Measurements from ENCODE around the gene ELOVL6. TPM values are rescaled to one million over a fixed set of nuclear protein-coding genes. Genes with fewer than 3 reads are reported as not detected.

Gene ELOVL6
- total RNA-seq, 1 experiment from 2014 or later, result 2.2 TPM

- BruUV-seq (replicated peaks), result no TSS peak
- no peaks in the 10 kb centered on the region for H3K27me3 ChIP-seq (ENCODE audit: low read length)
- TF ChIP-seq EZH2phosphoT487 (IDR thresholded peaks at IDR 0.05; ENCODE audit: borderline replicate concordance, low read length) (no peak), EZH2 (IDR thresholded peaks at IDR 0.05; ENCODE audit: low read length, unreplicated experiment) (no peak), CTCF (conservative IDR thresholded peaks at IDR 0.05; ENCODE audit: low read depth, low read length) (no peak)
- no peaks in the 10 kb centered on the region for H3K9me3 ChIP-seq (ENCODE audit: low read length)
- no peaks in the 10 kb centered on the region for H3K79me2 ChIP-seq (ENCODE audit: low read length)
- POLR2A ChIA-PET (ENCODE audit: unreplicated experiment), result no interaction called here
- H3K9me2 ChIP-seq (replicated peaks; ENCODE audit: low read length), result no peaks in the 10 kb centered on the region
- CTCF ChIA-PET, result interaction anchor here (0.6 kb wide), 1 partner anchor 21 kb away, joined by 5 read pairs; no protein-coding TSS in a partner anchor
- ATAC-seq, result no peak
- no peak overlapping the region for H3K4me2 ChIP-seq (ENCODE audit: low read length)
- DNase-seq, result no peak
- H3K36me3 ChIP-seq (ENCODE audit: low read depth, low read length), result no peaks in the 10 kb centered on the region
- no peak overlapping the region for H3K4me3 ChIP-seq (ENCODE audit: low read length)
- no peak overlapping the region for H3K9ac ChIP-seq (ENCODE audit: low read length)
- no peaks in the 10 kb centered on the region for H3F3A ChIP-seq (ENCODE audit: low read length, unreplicated experiment)
- no peak overlapping the region for H3K27ac ChIP-seq (ENCODE audit: low read length)
- peaks cover 8% of the 10 kb centered on the region for H3K4me1 ChIP-seq (ENCODE audit: insufficient read depth, low read length)
- no peaks in the 10 kb centered on the region for H4K20me1 ChIP-seq (ENCODE audit: low read length)
- intact Hi-C loops (cut with micrococcal nuclease), result no loop called here
- H2AFZ ChIP-seq (ENCODE audit: low read length), result no peak overlapping the region
Observed at GRCh38 chr4:110247591-110247990, 49.2 kb upstream of the ELOVL6 start.

GRCh38 chr4:110245577-110245976 is 47.2 kb upstream of the ELOVL6 start:
- peak overlapping the region; percentile 67 for H2AFZ ChIP-seq (ENCODE audit: low read length)
- intact Hi-C loops (cut with micrococcal nuclease), result no loop called here
- POLR2A ChIA-PET (ENCODE audit: unreplicated experiment), result no interaction called here

More at GRCh38 chr4:110245577-110245976, 47.2 kb upstream of the ELOVL6 start:
- BruUV-seq (replicated peaks), result no TSS peak
- H3K79me2 ChIP-seq (ENCODE audit: low read length), result no peaks in the 10 kb centered on the region
- no peak overlapping the region for H3K27ac ChIP-seq (ENCODE audit: low read length)
- peaks cover 8% of the 10 kb centered on the region for H3K4me1 ChIP-seq (ENCODE audit: insufficient read depth, low read length)
- H3K9ac ChIP-seq (ENCODE audit: low read length), result no peak overlapping the region
- peak overlapping the region; percentile 77 for H3K4me2 ChIP-seq (ENCODE audit: low read length)
- no peak for TF ChIP-seq EZH2phosphoT487 (IDR thresholded peaks at IDR 0.05; ENCODE audit: borderline replicate concordance, low read length)
- TF ChIP-seq EZH2 (IDR thresholded peaks at IDR 0.05; ENCODE audit: low read length, unreplicated experiment), result no peak
- TF ChIP-seq CTCF (conservative IDR thresholded peaks at IDR 0.05; ENCODE audit: low read depth, low read length), result no peak
- H3K4me3 ChIP-seq (ENCODE audit: low read length), result peak overlapping the region; percentile 38; the same call in 1 of the 2 replicates
- ATAC-seq (peak; percentile 96), DNase-seq (peak; percentile 60)
- H3K9me2 ChIP-seq (replicated peaks; ENCODE audit: low read length), result no peaks in the 10 kb centered on the region
- H3K27me3 ChIP-seq (ENCODE audit: low read length), result no peaks in the 10 kb centered on the region
- no peaks in the 10 kb centered on the region for H4K20me1 ChIP-seq (ENCODE audit: low read length)
- no peaks in the 10 kb centered on the region for H3K9me3 ChIP-seq (ENCODE audit: low read length)
- H3K36me3 ChIP-seq (ENCODE audit: low read depth, low read length), result no peaks in the 10 kb centered on the region
- CTCF ChIA-PET, result no interaction called here
- H3F3A ChIP-seq (ENCODE audit: low read length, unreplicated experiment), result no peaks in the 10 kb centered on the region
